KMS-11 (cell line): ENCODE measurements around the gene DSE.

Experiments used
- H2AFZ ChIP-seq: fragments of 200-600 bp; sonication (generic); 2 replicates; pipeline ENCODE4 v1.6.1; 2016; ENCODE audit warnings: antibody characterized with exemption, mixed run types, low read depth
- H3K27ac ChIP-seq: fragments of 200-600 bp; sonication (generic); 2 replicates; pipeline ENCODE4 v1.6.1; 2016; ENCODE audit warnings: mild to moderate bottlenecking, mixed run types
- H3K27me3 ChIP-seq: fragments of 200-600 bp; sonication (generic); 2 replicates; pipeline ENCODE4 v1.6.1; 2017; ENCODE audit warnings: mild to moderate bottlenecking, low read depth, mixed run types, moderate library complexity; ENCODE audit not compliant: insufficient read depth
- H3K36me3 ChIP-seq: fragments of 200-600 bp; sonication (generic); 2 replicates; pipeline ENCODE4 v1.6.1; 2017; ENCODE audit warnings: mild to moderate bottlenecking, mixed run types; ENCODE audit not compliant: insufficient read depth
- H3K4me1 ChIP-seq: fragments of 200-600 bp; sonication (generic); 2 replicates; pipeline ENCODE4 v1.6.1; 2016; ENCODE audit warnings: mild to moderate bottlenecking, low read depth, mixed run types; ENCODE audit not compliant: poor library complexity, severe bottlenecking
- H3K4me2 ChIP-seq: fragments of 200-600 bp; sonication (generic); 2 replicates; pipeline ENCODE4 v1.7.0; 2016; ENCODE audit warnings: mild to moderate bottlenecking, mixed run types
- H3K4me3 ChIP-seq: fragments of 200-600 bp; sonication (generic); IDR thresholded peaks from 2 replicates; pipeline ENCODE4 v1.6.1; 2017; ENCODE audit warnings: low read depth, low read length, mixed read lengths; ENCODE audit not compliant: insufficient read depth
- H3K79me2 ChIP-seq: fragments of 200-600 bp; sonication (generic); 2 replicates; pipeline ENCODE4 v1.6.1; 2016; ENCODE audit warnings: low read depth, mixed run types; ENCODE audit not compliant: insufficient read depth
- H3K9ac ChIP-seq: fragments of 200-600 bp; sonication (generic); 2 replicates; pipeline ENCODE4 v1.6.1; 2016; ENCODE audit warnings: mild to moderate bottlenecking, mixed run types
- H4K20me1 ChIP-seq: fragments of 200-600 bp; sonication (generic); 2 replicates; pipeline ENCODE4 v1.6.1; 2016; ENCODE audit warnings: mild to moderate bottlenecking, mixed run types; ENCODE audit not compliant: insufficient read depth
- CTCF ChIP-seq: fragments of 200-600 bp; sonication (generic); conservative IDR thresholded peaks from 2 replicates; pipeline ENCODE4 v1.6.1; 2017; ENCODE audit warnings: low read depth, mild to moderate bottlenecking, antibody characterized with exemption, low read length, moderate library complexity, mixed read lengths

The DSE gene

DNA sequence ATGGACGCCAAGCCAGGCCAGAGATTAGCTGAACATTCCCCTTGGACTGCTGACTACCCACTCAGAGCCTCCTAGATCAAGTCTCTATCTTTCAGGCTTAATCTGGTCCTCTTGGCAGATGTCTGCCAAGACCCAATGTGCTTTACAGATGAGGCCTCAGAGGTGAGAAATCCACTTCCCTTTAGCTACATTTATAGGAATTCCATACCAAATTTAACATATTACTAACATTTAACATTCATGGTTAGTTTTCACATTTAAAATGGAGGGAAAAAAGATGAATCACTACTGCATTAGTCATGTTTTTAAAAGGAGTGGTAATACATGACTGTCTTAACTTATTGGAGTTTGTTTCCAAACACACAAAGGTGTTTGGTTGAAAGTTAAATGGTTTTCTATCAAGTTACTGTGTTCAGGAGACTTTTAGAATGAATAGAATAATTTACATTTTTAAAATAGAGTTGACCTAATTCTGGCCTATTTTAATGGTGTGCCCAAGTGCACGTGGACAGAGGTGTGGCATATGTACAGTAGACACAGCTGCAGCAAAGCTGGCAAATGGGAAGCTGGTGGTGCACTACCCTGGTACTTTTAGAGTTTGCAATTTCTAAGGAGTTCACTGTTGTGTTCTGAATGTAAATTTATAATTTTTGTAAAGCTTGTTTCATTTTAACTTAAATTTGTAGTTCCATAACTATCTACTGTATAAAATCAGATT lies 48.5 kb downstream of the DSE start:
- H3K27ac ChIP-seq, result no peak overlapping the region
- no peak overlapping the region for H3K4me2 ChIP-seq
- no peaks in the 10 kb centered on the region for H3K79me2 ChIP-seq
- no peak overlapping the region for H2AFZ ChIP-seq
- TF ChIP-seq CTCF, result no peak
- H3K4me1 ChIP-seq, result no peaks in the 10 kb centered on the region
- H3K4me3 ChIP-seq, result no peak overlapping the region
- H3K27me3 ChIP-seq, result no peaks in the 10 kb centered on the region
- no peaks in the 10 kb centered on the region for H4K20me1 ChIP-seq
- no peaks in the 10 kb centered on the region for H3K36me3 ChIP-seq
- no peak overlapping the region for H3K9ac ChIP-seq

- Histone ChIP-seq H3K4me1 (no peaks in the 10 kb centered on the region), H3K27ac (no peak overlapping the region), H3K4me2 (no peak overlapping the region), H4K20me1 (no peaks in the 10 kb centered on the region), H2AFZ (no peak overlapping the region), H3K27me3 (no peaks in the 10 kb centered on the region), H3K79me2 (no peaks in the 10 kb centered on the region), H3K9ac (no peak overlapping the region), H3K4me3 (no peak overlapping the region), H3K36me3 (no peaks in the 10 kb centered on the region)
- no peak for TF ChIP-seq CTCF
Observed at GRCh38 chr6:116420341-116420740, 49.6 kb downstream of the DSE start.

DNA sequence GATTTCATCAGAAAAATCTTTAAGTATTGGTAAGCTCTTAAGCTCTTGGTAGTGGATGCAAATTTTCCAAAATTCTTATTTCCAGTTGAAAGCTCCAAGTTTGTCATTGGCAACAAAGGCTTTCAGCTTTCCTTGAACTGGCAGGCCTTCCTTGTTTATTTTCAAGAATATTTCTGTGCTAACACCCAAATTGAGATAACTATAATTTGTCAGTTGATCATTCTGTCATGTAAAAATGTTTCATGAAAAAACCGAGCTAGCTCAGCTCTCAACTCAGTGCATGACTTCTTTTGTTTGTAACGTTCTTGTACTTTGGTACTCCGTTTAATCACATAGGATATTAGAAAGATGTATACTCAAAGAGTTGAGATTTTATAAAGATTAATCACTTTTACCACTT lies 51.5 kb downstream of the DSE start:
- H4K20me1 ChIP-seq, result no peaks in the 10 kb centered on the region
- no peaks in the 10 kb centered on the region for H3K79me2 ChIP-seq
- H3K4me3 ChIP-seq, result no peak overlapping the region
- no peak overlapping the region for H3K27ac ChIP-seq
- H3K27me3 ChIP-seq, result no peaks in the 10 kb centered on the region
- no peaks in the 10 kb centered on the region for H3K36me3 ChIP-seq
- H3K9ac ChIP-seq, result no peak overlapping the region
- no peak for TF ChIP-seq CTCF
- no peaks in the 10 kb centered on the region for H3K4me1 ChIP-seq
- H3K4me2 ChIP-seq, result no peak overlapping the region
- H2AFZ ChIP-seq, result no peak overlapping the region

DNA sequence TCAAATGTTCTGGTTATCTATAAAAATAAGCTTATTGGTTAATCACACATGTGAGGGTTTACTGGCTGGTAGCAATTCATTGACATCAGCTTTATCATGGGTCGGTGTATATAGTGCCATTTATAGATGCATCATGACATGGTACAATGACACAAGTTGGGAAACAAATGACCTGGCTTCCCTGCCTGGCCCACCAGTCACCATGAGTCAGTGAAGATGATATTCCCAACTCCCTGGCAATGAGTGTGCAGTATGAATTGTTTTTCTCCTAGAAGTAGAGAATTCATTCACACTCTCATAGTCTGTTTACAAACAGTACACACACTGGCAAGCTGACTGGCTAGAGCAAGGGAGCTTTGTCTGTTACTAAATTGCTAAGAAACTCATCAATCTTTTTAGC lies 53.3 kb downstream of the DSE start:
- H3K36me3 ChIP-seq, result no peaks in the 10 kb centered on the region
- no peaks in the 10 kb centered on the region for H3K79me2 ChIP-seq
- H4K20me1 ChIP-seq, result no peaks in the 10 kb centered on the region
- no peak overlapping the region for H2AFZ ChIP-seq
- no peak overlapping the region for H3K27ac ChIP-seq
- no peak overlapping the region for H3K9ac ChIP-seq
- TF ChIP-seq CTCF, result no peak
- no peaks in the 10 kb centered on the region for H3K27me3 ChIP-seq
- no peak overlapping the region for H3K4me2 ChIP-seq
- no peaks in the 10 kb centered on the region for H3K4me1 ChIP-seq
- no peak overlapping the region for H3K4me3 ChIP-seq
